Activated CD8-positive, alpha-beta memory T cell treated with anti-CD3 and anti-CD28 coated beads for 1 hour (primary cell): ENCODE data around the gene PNLIPRP2.

Experiments
- DNase-seq, 2 donors: peaks; one replicate each; pipeline ENCODE4 v3.0.0-alpha.2; 2020; ENCODE audit warnings: low read depth in 1 of 2; ENCODE audit errors: extremely low read depth in 1 of 2

Gene PNLIPRP2

DNA sequence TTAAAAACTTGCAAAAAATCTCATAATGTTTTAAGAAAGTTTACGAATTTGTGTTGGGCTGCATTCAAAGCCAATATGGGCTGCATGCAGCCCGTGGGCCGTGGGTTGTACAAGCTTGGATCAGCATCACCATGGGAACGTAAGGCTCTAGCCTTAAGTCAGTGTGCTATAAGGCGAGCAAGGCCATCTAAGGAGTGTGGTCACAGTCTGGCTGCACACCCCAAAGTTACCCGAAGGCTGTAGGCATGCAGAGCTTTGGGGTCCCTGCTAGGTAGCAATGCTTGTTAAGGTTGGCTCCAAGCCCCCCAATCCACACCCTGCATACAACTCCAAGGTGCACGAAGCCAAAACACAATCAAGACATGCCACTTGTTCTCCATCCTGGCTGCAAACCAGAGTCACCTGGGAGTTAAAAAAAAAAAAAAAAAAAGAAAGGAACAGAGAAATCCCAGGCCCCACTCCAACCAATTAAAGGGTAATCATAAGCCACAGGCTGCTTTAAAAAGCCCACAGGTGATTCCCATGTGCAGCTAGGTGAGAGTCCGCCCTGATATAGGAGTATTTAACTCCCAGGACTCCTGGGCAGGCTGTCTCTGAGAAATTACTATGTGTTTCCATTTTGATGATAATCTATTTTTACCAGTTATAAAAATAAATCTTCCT, 8.5 kb upstream of the PNLIPRP2 start:
- DNase-seq: no peak

DNA sequence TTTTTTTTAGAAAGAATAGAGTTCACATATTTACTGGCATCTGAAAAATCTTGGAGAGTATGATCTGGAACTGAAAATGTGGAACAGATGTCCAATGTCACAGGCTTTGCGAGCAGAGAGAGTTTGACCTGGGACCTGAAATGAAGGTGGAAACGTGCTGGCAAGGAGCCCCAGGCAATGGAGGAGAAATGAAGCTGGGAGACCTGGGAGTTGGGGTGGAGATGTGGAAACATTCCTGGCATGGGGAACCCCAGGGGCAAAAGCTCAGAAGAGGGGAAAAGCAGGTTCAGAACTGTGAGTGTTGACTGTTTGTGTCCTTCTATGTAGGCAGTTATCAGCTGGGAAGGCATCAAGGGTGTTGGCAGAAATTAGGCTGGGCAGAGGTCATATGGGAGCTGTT, 7.3 kb upstream of the PNLIPRP2 start:
- DNase-seq: no peak

DNA sequence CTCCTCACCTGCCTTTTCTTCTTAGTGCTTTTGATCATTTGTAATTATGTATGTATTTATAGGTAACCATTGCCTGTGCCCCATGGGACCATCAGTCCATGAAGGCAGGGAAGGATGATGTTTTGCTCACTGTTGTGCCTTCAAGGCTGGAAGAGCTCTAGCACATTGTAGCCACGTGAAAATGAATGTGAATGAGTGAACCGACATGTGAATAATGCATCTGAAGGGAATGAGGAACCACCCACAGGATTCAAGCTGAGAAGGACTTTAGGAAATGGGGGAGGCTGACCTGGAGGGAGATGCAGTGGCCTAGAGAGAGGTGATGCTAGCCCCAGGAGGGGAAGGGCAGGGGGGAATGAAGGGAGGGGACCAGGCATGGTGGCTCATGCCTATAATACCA, 6.0 kb upstream of the PNLIPRP2 start:
- DNase-seq: no peak

DNA sequence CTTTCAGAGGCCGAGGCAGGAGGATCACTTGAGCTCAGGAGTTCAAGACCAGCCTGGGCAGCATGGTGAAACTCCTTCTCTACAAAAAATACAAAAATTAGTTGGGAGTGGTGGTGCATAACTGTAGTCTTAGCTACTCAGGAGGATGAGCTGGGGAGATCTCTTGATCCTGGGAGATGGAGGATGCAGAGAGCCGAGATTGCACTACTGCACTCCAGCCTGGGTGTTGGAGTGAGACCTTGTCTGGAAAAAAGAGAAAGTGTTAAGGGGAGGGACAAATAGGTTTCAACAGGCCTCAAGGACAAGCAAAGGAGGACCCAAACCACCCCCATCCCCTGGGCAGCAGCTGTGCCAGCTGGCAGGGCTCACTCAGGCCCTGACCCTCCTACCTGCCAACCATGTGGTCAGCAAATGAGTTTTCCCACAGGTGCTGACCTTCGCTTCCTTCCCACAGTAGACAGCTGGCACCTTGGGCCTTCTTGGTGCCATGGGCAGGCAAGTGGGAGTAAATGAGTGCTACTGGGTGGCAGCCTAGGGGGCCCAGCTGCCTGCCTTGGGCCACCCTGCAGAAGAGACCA, 5.5 kb upstream of the PNLIPRP2 start:
- no peak for DNase-seq

DNA sequence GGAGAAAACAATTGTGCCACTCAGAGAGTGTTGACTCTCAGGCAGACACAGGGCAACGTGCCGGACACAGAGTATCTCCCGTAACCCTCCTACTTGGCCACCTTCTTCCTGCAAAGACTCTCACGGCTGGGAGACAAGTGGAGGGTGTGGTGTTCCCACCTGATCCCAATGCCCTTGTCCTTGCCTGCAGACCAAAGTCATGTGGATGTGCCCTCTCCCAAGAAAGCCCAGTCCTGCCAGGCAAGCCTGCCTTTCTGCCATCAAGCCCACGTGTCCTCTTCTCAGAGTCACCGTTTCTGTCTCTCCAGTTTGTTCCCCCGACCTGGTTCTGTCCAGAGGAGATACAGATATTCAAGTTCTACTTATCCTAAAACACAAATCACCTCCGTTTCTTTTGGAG, 723 bp downstream of the PNLIPRP2 start:
- DNase-seq: no peak

DNA sequence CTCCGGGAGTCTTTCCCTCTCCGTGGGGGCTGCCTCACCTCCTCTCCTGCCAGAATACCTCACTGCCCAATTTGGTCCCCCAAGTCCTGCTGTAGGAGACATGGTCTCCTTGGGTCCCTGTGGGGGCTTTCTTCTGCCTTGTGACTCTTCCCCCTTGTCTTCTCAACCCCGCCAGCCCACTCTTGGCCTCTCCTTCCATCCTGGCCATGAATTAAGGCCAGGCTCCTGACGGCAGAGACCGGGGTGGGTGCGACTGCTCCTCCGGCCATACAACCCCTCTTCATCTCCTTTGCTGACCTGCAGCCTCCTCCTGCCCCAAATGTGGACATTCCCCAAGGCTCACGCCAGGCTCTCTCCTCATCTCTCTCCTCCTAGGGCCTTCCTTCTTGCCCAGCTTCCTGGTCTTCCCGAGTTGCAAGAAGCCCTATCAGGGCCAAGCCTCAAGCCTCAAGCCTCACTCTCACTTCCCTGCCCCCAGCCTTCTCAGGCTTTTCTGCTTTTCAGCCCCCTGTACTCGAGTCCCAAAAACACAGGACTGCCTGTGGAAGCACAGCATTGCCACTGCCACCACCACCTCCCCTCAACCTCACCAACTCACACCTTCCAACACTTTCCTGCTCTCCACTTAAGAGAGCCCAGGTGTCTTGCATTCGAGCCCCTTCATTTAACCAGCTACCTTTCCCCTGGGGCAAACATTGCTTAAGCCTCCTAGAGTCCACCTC, 1.3 kb downstream of the PNLIPRP2 start:
- DNase-seq: no peak

DNA sequence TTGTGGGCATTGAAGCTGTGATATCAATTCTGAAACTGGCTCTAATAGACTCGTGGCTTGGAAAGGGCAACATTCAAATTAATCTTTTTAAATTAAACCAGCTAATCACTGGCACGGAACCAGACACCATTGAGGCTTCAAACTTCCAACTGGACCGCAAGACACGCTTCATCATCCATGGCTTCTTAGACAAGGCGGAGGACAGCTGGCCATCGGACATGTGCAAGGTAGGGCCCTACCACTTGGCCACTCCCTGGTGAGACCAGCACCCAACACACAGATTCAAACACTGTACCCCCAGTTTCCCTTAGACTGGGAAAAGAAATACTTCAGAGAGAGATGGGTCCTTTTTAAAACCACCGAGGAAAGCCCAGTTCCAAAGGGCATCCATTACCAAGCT, 5.1 kb downstream of the PNLIPRP2 start:
- no peak for DNase-seq

DNA sequence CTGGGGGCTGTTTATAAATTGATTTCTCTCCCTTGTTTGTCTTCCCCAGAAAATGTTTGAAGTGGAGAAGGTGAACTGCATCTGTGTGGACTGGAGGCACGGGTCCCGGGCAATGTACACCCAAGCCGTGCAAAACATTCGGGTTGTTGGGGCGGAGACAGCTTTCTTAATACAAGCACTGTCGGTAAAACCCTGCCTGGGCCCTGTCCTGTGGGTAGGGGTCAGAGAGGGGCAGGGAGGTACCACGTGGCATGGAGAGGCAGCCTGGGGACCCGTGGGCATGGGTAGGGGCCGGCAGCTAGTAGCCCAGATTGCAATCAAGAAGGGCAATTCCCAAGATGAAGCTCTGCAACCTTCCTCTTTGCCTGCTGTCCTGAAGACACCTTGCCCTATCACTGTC, 6.1 kb downstream of the PNLIPRP2 start:
- DNase-seq: no peak

DNA sequence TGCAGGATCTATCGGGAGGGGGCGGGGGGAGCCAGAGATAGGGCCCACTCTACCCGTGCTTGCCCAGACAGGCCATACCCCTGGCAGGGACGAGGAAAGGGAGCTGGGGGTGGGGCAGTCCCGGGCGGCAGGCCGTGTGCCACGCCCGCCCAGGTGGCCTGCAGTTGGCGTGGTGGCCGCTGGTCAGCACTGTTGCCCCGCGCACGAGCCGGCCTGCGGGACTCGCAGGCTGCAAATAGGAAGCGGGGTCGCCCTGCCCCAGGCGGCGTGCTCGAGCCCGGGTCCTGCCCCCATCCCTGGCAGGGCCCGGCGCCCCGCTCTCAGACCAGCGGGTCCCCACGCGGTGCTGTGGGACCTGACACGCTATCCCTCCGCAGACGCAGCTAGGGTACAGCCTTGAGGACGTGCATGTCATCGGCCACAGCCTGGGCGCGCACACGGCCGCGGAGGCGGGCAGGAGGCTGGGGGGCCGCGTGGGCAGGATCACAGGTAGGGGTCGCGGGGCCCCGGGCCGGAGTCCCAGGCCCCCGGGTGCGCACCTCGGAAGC, 6.7 kb downstream of the PNLIPRP2 start:
- DNase-seq: no peak

DNA sequence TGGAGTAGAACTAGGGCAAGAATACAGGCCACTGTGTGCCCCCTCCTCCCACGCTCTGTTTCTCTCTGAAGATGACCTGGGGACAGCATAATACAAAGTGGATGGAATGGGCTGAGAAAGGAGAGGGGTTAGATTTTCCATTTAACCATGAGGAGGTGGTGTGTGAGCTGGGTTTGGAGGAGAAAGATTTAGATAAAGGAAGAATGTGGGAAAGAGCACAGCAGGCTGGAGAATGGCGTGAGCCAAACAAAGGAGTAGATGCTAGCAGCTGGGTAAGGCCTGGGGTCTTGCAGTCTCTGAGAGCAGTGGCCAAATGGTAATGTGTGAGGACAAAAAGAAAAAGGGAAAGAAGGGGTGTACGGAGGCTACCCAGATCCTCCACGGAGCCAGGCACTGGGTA, 8.6 kb downstream of the PNLIPRP2 start:
- no peak for DNase-seq

DNA sequence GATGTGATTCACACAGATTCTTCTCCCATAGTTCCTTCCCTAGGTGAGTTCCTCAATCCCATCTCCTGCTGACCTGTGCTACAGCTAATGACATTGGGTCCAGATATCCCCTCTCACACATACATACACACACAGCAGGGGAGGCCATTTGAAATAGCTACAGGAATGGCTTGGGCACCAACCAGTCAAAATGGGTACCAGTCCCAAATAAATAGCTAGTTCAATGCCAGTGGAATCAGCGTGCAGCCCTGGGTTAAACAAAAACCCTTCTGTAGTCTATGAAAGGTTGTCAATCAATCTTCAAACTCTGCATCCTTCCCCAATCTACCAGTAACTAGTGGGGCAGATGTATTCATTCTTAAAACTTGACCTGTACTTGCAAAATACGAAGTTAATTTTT, 9.3 kb downstream of the PNLIPRP2 start:
- no peak for DNase-seq

DNA sequence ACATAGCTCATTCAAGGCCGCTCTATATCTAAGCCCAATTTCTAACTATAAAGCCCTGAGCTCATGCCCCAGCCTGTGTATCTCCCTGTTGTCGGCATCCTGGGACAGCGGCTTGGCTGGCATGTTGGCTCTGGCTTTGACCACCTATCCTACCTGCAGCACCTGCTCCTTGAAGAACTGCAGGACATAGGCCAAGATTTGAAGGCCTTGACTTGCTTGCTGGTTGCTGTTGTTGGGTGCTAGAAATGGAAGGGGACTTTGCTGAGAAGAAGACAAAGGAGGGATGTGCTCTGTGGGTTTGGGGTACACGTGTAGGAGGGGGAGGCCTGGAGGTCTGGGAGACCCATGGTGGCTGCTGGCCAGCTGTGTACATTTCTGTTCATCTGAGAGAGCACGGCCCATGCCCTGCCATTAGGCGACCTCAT, 11.1 kb downstream of the PNLIPRP2 start:
- no peak for DNase-seq

DNA sequence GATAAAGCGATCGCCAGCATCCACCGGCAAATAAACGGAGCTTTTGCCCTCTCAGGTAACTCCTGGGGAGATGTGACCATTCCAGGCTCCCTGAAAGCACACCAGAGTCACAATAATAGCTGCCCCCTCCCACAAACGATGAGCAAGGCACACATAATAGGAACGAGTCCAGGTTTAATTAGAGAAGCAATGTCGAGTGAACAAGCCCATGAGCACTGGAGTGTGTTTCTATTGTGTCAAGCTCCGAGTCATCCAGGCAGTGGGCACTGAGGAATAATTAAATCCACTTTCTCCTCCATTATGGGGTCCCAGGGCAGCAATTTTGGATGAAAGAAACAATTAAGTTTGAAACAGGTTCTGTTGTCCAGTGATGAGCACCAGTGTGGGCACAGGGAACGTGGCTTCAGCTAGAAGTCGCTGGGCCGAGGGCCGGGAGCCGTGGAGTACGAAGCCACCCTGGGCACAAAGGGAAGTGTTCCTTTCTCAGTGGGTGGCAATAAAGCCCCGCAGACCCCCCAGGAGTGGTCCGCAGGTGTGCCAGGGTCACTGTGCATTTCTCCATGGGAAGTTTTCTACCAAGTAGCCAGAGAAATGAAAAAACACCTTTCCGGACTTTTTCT, 12.0 kb downstream of the PNLIPRP2 start:
- no peak for DNase-seq

DNA sequence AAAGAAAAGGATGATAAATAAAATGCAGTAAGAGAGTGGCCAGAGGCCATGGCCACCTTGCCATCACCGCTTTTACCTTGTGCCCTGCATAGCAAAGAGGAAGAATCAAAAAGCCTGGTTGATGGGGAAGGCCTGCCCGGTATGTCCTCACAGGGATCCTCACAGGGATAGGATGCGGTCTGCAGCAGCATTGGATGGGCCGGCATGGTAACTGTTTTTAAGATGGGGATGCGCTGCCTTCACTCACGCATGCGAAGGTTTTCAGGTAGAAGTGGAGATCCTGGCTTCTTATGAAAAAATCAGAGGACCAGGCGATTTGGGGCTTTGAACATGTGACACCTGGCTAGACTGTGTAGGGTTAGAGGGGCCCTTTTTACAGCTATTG, 12.5 kb downstream of the PNLIPRP2 start:
- DNase-seq: no peak

DNA sequence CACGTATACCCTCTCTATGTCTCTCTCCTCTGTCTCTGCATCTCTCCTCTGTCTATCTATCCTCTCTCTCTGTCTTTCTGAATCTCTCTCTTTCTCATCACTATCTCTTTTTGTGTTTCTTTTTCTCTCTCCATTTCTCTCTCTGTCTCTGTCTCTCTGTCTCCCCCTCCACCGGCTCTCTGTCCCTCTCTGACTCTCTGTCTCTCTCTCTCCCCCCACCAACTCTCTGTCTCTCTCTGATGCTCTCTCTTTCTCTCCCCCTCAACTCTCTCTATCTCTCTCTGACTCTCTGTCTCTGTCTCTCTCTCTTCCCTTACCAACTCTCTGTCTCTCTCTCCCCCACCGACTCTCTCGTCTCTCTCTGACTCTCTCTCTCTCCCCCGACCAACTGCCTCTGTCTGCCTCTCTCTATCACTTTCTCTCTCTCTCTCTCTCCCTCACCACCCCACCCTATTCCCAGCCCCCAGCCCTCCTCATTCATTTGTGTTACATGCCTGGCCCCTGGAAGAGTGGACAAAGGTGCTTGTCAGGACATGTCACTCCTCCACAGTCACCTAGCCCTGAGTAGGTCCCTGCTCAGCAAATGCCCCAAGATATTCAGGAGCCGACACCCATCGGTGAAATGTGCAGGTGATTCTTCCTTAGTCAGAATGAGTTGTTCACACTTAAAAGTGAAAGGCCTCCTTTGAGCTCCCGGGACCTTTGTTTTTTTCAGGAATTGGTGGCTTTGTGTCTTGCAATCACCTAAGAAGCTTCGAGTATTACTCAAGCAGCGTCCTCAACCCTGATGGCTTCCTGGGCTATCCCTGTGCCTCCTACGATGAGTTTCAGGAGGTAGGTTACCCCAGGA, 13.6 kb downstream of the PNLIPRP2 start:
- DNase-seq: no peak

DNA sequence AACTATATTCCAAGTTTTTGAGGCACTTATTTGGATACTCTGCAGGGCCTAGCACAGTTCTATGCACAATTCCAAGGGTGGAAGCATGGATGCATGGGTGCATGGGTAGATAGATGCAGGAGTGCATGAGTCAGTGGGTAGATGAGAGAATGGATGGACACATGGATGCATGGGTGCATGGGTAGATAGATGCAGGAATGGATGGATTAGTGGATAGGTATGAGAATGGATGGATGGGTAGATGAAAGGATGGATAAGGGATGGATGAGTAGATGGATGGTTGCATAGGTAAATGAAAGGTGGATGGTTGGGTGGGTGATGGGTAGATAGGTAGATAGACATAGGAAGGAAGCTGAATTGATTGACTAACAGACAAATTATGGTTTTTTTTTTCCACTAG, 15.6 kb downstream of the PNLIPRP2 start:
- DNase-seq: no peak

DNA sequence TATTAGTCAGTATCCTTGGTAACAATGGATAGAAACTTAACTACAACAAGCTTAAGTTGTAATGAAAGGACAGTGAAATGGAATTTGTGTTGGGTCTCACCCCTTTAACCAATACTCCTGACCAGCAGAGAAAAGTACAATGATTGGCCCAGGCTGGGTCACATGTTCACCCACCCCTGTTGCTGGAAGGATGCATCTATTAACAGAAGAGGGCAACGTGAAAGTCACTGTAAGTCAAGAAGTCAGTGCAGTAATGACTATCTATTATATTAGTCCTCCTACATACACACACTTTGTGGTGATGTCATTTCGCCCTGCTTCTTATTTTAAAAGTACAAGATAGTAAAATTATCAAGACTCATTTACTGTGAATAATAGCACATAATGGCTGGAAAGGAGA, 16.2 kb downstream of the PNLIPRP2 start:
- no peak for DNase-seq

DNA sequence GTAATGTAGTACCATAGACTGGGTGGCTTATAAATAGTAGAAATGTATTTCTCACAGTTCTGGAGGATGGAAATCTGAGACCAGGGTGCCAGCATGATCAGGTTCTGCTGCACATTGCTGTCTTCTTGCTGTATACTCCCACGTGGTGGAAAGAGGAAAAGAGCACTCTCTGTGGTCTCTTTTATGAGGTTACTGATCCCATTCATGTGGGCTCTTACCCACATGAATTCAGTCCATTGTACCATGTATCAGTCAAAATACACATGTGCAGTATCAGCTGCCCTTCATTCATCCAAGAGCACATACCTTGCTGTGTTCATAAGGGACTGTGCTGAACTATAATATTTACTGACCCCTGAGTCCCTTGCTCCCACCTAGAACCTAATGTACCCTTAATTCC, 17.1 kb downstream of the PNLIPRP2 start:
- DNase-seq: no peak

DNA sequence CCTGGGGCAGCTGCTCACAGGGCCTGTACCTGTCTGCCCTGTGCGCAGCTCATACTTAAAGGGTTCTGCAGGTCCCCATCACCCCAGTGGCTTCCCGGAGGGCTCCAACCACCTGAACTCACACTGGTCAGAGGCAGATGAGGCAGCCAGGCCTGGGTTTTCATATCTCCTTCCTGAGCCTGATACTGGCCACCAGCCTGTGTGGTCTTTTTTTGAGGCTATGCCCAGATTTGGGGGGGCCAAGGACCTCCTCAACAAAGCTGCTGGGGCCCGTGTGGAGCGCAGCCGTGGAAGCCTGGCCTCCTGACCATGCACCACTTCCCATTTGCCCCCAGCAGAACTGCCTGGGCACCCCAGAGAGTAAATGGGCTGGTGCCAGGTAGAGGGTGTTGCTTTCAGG, 25.7 kb downstream of the PNLIPRP2 start:
- DNase-seq: no peak

DNA sequence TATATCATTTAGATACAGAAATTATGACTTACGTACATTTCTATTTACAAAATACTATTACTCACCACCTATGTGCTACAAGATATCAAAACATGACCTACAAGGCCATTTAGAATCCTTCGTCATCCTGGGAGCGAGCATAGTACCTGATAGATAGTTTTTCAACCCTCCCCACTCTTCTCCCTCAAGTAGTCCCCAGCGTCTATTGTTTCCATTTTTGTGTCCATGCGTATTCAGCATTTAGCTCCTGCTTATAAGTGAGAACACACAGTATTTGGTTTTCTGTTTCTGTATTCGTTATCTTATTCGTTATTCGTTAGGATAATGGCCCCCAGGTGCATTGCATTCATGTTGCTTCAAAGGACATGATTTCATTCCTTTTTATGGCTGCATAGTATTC, 28.1 kb downstream of the PNLIPRP2 start:
- DNase-seq: no peak

DNA sequence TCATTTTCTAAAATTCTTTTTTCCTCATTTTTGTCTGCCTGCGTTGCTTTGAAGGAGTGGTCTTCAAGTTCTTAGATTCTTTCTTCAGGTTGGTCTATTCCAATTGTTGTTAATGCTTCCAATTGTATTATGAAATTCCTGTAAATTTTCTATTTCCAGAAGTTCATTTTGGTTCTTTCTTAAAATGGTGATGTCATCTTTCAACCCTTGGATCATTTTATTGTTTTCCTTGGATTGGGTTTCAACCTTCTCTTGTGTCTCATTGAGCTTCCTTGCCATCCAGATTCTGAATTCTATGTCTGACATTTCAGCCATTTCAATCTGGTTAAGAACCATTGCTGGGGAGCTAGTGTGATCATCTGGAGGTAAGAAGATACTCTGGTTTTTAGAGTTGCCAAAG, 33.1 kb downstream of the PNLIPRP2 start:
- DNase-seq: no peak
